22Rv1 (cell line): ENCODE data around the gene EDEM1.

Experiments
- H3K27ac ChIP-seq: fragments of 450-650 bp; 2 replicates; pipeline ENCODE4 v1.5.1; 2017
- CTCF ChIP-seq: fragments of 450-650 bp; IDR thresholded peaks from 2 replicates; pipeline ENCODE4 v1.5.1; 2017; ENCODE audit warnings: mild to moderate bottlenecking
- ZFX ChIP-seq: fragments of 450-650 bp; IDR thresholded peaks from 2 replicates; pipeline ENCODE4 v1.6.1; 2017; ENCODE audit warnings: antibody characterized with exemption, borderline replicate concordance

EDEM1 gene

GRCh38 chr3:5217824-5218595 is 30.5 kb downstream of the EDEM1 start:
- TF ChIP-seq ZFX (no peak), CTCF (no peak)
- H3K27ac ChIP-seq: no peak overlapping the region

GRCh38 chr3:5218815-5219214 is 31.3 kb downstream of the EDEM1 start:
- no peak overlapping the region for H3K27ac ChIP-seq
- no peak for TF ChIP-seq CTCF
- no peak for TF ChIP-seq ZFX

GRCh38 chr3:5219216-5219615 is 31.7 kb downstream of the EDEM1 start:
- H3K27ac ChIP-seq: no peak overlapping the region
- no peak for TF ChIP-seq ZFX
- no peak for TF ChIP-seq CTCF

GRCh38 chr3:5220193-5220592 is 32.7 kb downstream of the EDEM1 start:
- no peak overlapping the region for H3K27ac ChIP-seq
- TF ChIP-seq ZFX (no peak), CTCF (no peak)

GRCh38 chr3:5220667-5221431 is 33.3 kb downstream of the EDEM1 start:
- no peak for TF ChIP-seq CTCF
- no peak for TF ChIP-seq ZFX

GRCh38 chr3:5221701-5222100 is 34.2 kb downstream of the EDEM1 start:
- H3K27ac ChIP-seq: no peak overlapping the region
- no peak for TF ChIP-seq ZFX

More at GRCh38 chr3:5220667-5221431, 33.3 kb downstream of the EDEM1 start:
- no peak overlapping the region for H3K27ac ChIP-seq

GRCh38 chr3:5222283-5223005 is 34.9 kb downstream of the EDEM1 start:
- TF ChIP-seq CTCF (no peak), ZFX (no peak)
- H3K27ac ChIP-seq: no peak overlapping the region
